GM19452 (cell line): ENCODE data around the gene TULP4.
"Not testable (repeated sequence)": the region's sequence is repeated elsewhere in the genome, so short reads cannot be mapped to it uniquely, and the experiment has no call there.

Source experiments
- ATAC-seq: cut with Tn5 transposase; IDR thresholded peaks from one replicate; pipeline ENCODE4 v1.9.1; 2021; ENCODE audit not compliant: unreplicated experiment

The TULP4 gene

DNA sequence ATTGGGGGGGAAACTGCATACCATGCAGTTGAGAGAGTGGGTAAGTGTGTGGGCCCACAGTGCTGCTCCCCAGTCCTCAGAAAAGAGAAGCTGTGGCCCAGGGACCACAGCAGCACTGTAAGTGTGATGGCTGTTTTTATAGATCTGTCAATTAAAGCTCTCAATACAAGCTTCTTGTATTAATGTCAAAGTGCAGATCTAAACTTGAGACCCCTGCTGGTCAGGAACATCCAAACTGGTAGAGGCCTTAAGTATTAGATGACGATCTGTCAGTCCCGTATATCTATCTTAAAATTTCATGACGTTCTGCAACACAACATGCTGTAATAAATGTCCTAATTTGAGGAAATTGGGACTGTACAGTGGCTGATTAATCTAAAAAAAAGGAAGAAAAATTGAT, 74.8 kb downstream of the TULP4 start:
- no peak for ATAC-seq

DNA sequence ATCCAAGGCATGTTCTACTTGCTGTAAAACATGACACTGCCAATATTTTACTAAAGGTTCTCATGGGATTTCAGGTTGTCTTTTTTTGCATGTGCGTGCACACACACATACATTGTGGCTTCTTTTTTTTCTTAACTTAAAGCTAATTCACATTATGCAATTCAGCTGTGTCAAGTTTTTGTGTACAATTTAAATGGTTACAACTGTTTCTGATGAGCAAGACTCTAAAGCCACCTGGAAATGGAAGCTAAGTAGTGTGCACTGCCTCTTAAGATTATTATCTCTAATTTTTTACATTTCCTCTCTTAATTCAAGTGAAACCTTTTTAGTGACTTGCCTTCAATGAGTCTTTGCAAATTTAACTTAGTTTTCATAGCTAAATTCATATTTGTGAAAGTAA, 75.3 kb downstream of the TULP4 start:
- no peak for ATAC-seq

DNA sequence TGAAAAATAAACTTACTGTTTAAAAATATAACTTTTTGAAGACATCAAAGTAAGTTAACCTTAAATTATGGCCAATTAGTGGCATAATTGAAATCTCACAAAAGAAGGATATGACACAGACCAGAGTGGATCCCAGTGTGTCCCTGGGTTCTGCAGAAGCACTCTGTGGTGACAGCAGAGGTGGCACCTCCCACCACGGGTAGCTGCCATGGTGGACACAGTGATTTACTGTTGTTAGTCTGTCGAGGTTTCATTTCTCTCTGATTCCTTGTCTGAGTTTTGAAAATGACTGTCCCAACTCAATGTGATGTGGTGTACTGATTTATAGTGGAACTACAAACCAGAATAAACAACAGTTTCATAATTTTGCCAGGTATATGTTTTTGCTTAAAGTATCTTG, 76.5 kb downstream of the TULP4 start:
- ATAC-seq: no peak

DNA sequence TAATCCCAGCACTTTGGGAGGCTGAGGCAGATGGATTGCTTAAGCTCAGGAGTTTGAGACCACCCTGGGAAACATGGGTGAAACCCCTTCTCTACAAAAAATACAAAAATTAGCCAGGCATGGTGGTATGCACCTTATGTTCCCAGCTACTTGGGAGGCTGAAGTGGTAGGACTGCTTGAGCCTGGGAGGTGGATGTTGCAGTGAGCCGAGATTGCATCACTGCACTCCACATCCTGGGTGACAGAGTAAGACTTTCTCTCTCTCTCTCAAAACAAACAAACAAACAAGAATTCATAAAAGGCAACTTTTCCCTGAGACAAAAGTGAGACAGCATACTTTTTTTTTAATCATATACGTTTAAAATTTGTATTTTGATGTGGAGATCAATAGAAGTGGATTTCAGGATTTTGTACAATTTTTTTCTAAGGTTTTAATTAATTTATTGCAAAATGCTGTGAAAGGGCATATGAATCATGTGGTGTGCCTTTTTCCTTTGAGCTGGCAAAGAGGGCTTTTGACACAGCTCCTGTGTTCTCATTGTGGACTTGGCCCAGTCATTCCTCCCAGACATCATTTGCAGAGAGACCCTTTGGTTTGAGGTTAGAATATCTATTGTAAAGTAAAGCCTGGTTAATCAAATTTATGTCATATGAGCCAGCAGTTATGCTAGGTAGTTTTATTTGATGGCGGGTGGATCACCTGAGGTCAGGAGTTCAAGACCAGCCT, 77.1 kb downstream of the TULP4 start:
- ATAC-seq: no peak

DNA sequence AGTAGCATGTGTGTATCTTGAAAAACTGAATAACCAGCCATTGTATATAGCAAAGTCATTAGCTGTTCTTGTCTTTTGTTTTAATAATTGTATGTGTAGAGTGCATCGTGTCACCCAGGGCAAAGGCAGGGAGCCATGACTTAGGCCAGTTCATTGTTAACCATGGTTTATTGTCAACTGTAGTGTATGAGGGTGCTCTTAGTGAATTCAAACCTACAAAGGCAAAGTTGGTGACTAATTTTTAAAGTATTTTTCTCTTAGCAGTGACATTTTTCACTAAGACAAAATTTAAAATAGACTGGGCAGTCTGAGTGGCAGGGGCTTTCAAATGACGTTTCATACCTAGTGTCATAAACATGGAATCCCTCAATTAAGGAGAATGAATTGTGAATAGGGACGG, 79.0 kb downstream of the TULP4 start:
- no peak for ATAC-seq

DNA sequence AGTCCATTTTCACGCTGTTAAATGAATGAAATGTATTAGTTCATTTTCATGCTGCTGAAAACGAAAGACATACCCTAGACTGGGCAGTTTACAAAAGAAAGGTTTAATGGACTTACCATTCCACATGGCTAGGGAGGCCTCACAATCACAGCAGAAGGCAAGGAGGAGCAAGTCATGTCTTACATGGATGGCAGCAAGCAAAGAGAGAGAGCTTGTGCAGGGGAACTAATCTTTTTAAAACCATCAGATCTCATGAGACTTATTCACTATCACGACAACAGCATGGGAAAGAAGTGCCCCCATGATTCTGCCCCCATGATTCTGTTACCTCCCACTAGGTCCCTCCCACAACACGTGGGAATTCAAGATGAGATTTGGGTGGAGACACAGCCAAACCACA, 79.7 kb downstream of the TULP4 start:
- ATAC-seq: not testable (repeated sequence)

DNA sequence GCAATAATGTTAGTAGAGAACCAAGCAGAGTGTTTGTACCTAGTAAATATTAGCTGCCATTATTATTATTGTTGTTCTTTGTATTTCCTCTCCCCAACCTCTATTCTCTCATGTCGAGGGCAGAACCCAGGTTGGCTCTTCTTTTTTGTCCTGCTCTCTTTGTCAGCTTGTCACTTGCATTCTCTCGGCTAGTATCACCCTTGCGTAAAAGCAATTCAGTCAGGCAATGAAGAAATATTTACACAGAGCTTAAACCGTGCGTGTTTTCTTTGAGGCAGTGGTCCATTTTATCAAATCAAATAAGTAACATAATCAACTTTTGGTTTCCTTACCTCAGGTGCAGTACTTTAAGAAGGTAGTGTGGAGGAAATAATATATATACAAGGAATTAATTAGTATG, 83.9 kb downstream of the TULP4 start:
- ATAC-seq: no peak

DNA sequence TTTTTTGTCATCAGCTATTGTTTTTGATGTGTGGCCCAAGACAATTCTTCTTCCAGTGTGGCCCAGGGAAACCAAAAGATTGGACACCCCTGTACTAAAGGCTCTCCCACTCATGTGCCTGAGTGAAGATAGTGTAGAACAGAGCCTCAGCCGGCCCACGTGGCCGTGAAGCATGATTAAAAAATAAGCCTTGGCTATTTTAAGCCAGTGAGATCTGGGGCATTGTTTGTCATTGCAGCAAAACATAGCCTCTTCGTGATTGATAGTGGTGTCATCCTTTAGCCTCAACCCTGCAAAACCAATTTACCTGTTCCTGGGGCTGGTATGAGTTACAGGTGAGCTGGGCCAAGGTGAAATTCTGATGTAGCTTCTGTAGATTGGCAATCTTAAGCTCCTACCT, 85.3 kb downstream of the TULP4 start:
- ATAC-seq: no peak

DNA sequence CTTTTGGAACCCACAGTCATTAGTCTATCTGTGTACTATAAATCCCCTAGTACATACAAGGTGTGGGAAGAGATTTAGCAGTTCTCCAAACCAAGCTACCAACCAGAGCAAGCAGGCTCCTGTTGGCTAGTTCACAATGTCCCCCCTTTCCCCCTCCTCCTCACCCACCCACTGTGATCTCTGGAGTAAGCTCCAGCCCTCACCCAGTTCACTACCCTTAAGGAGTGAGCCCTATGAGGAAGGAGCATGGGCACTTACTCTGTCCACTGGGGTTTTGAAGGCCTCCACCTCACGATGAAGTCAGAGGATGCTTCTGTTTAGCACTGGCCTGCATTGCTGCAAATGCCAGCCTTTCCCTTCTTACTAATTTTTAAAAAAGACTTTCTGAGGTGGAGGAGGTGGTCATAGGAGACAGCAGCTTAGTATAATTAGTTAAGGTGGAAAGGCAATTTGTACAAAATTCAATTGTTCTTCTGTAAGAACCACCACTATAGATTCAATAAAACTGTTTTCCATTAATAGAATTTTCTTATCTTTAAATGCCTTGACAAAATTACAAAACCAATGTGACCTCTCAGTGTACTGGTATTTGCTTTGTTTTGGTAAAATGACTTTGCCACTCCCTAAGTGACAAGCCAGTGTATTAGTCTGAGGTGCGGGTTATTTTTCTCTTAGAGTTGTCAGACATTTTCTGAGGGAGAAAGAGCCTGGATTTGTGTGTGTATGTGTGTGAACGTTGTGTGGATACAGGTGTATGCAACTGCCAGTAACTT, 86.2 kb downstream of the TULP4 start:
- no peak for ATAC-seq

DNA sequence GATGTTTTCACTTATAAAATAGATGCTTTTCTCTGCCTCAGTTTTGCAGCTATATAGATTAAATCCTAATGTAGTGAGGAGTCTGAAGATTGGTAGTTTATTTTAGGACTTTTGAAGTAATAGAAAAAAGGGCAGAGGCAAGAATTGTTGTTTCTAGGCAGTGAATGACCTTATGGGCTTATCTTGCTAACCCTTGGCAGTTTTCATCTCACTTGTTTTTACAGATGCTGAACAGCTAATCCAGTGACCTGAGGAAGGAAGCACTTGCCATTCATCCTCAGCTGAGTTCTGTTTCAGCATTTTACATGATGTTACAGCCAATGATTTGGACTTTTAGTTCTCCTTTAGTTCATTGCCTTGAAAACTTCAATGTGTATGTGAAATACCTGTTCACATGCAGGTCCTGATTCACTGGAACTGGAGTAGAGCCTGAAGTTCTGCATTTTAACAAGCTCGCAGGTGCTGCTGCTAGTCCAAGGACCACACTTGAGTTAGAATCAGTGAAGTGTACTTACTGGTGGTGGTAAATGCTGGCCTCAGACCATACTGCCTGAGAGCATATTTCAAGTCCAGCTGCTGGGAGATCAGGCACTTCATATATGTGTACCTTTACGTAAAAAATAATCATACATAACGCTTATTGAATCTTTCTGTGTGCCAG, 86.9 kb downstream of the TULP4 start:
- no peak for ATAC-seq

DNA sequence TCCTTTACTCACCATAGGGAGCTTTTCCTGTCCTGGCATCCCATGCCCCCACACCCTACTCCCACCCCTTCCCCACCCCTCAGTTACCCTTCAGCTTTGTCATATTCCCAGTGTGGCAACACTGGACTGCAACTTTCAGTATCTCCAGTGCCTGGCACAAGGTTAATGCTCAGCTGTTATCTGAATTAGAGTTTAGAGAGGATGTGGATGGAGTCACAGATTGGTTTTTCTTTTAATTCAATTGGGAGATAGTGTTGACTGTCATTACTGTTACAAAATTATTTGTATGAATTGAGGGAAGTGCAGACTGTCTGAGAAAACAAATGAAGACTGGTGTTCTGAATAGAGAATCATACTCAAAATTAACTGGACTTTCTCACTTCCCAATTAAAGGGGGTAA, 89.9 kb downstream of the TULP4 start:
- ATAC-seq: no peak

DNA sequence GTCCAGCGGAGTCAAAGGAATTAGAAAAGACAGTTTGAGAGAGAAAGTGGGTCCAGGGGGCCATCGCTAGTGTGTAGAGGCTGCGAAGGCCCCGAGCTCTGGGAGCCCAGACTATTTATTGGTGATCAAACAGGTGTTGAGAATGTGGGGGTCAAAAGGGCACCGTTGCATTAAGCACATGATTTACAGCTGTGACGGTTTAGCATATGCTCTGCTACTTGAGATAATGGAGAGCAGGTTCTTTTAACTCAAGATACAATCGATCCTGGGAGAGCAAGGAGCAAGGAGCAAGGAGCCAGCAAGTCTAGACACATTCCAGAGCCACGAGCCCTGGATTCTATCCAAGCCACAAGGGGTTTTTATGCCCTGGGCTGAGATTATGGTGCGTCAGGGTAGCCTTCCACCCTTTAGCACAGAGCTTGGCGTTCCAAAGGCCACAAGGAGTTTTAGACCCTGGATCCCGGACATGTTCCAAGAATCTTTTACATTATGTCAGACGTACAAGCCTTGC, 93.1 kb downstream of the TULP4 start:
- not testable (repeated sequence) for ATAC-seq

DNA sequence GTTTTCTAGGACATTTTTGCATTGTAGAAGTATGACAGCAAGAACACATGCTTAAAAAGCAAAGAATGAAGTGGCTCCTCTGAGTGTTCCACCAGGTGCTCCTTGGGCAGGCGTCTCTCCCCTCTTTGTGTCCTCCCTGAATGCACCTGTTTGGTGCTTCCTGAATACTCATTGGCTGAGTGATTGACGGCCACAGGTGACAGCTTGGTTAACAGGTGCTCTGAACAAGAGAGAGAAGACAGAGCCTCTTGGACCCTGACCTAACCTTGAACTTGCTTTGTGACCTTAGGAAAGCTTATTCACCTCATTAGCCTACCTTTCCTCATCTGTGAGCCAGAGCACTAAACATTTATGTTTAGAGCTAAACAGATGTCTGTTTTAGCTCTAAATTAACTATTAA, 93.7 kb downstream of the TULP4 start:
- ATAC-seq: no peak

DNA sequence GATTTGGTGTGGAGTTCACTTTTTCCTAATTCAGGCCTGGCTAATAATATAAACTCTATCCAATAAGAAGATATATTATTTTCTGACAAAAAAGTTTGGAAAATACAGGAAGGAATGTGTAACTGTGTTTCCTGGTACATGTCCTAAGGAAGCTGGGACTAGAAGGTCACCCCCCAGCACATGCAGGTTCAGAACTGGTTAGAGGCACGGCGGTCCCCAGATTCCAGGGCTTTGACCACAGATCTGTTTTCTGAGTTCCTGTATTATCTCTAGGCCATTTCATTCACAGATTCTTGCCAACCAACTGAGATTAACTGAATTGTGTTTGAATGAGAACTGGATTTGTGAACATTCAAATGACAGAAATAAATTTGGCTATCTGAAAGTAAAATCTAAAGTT, 94.5 kb downstream of the TULP4 start:
- ATAC-seq: no peak

DNA sequence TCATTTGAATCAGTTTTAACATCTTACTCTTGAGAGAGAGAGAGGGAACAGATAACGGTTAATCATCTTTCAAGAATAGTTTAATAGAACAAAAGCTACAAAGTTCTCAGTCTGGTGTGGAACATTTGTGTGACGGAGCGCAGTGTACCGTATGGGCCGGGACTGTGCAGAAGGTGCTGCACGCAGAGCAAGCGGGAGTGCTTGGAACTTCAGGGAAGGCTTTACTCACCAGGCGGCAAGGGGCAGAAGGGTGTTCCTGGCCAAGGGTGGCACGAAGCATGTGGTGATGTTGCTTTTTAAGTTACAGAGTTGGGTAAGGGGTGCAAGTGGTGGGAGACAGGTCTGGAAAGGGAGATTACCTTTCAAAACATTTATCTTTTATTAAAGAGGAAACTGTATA, 95.7 kb downstream of the TULP4 start:
- ATAC-seq: no peak

DNA sequence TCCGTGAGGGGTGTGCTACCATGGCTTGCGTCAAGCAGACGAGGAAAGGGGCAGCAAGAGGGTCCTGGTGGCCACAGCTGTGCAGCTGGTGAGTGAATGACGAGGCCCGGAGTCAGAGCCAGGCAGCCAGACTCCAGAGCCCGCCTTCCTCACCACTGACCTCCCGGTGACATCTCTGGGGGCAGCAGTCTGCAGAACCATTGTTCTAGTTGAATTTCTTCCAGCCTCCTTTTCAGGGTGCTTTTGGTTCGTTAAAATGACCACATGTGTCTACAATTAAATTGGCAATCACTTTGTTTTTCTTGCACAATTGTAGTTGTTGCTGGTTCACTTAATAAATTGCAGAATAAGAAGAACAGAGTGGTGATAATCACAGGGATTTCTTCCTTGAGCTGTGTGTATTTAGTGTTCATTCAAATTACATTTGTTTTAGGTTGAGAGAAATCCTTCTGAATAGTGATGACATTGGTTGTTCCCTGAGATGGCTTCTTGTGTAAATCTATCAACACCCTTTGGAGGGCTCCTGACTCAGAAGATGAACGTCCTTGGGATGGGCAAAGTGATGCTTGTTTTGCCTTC, 96.4 kb downstream of the TULP4 start:
- ATAC-seq: no peak

DNA sequence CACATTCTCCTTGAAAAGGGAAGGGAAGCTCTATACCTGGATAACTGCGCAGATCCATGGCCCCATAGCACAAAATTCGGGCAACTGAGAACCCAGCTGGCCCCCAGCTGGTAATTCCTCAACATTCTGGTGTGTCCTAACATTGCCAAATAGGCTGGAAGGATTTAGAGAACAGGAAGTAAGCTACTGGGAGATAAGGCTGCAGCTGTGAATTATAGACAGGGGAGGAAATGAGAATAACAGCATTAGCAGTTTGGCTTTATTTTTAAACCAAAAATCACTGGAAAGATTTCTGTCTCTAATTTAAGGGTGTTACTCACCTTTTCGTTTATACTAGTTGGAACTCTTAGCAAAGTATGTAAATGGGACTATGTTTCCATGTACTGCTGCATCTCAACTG, 97.2 kb downstream of the TULP4 start:
- no peak for ATAC-seq

DNA sequence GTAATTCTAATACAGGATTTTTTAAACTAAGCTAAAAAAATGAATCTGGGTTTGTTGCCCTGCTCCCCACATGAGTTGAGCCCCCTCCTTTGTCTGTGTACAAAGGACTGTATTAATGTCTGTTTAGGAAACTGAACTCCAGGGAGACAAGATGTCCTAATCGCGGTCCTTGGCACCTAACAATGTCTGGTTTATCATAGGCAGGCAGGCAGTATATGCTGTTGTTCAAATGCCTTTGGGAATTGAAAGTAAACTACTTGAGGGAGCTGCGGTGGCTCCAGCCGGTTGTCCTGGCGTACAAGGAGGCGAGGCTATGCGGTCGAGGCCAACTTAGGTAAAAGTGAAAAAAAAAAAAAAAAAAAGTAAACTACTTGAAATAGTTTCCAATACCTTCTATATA, 98.5 kb downstream of the TULP4 start:
- ATAC-seq: no peak

DNA sequence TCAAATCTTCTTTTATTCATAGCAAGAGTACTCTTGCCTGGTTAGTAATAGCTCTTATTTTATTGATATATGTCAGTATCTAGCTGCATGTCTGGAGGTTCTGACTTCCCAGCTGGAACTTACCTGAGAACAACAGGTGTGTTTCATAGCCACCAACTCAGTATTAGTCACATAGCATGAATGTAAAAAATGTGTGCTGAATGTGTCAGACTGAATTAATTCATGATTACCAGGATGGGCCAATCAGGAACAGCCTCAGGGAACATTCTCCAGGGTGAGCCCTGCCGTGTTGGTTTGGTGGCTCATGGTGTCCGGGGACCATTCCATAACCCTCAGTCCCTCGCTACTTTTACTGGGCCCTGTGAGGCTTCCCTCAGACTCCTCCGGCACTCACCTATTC, 99.7 kb downstream of the TULP4 start:
- no peak for ATAC-seq

DNA sequence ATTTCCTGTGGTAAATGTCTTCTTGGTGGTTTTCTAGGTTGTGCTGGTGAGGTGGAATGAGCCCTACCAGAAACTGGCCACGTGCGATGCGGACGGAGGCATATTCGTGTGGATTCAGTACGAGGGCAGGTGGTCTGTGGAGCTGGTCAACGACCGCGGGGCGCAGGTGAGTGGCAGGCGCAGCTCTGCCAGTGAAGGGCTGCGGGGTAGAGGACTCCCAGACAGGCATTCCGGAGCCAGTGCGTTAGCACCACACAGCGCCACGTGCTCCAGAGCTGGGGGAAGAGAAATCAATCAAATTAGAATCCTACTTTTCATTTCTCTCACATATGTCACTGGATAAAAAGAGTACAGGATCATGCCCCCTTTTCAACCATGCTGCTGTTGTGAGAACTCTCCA, 100.8 kb downstream of the TULP4 start:
- no peak for ATAC-seq

DNA sequence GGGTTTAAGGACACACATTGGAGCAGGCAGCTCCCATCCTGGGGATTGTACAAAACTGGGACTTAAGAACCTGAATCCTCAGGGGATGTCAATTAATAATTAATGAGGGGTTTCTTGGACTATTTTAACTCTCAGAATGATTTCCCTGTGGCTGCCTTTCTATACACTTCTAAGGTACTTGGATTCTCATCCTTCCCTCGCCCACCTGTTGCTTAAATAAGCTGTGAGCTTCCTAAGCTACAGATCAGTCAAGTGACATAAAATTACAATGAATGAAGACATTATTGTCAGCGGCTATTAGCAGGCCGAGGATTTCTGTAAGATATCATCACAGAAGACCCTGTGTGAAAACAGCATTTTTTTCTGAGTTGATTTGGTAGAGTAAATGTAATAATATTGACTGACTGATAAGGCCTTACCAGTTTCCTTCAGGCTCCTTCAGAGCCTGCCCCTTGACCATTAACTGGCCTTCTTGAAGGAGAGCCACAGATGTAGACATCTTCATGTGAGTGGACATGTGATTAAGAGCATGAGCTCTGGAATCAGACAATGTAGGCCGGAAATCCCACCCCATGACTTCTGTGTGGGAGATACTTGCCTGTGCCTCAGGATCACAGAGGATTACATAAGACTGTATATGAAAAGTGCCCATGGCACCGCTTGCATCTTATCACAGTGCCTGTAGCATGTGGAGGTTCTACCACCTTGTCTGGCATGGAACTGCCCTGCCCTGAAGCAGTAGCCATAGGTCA, 101.7 kb downstream of the TULP4 start:
- no peak for ATAC-seq
